Measurements from ENCODE around the gene CNNM4.
"Not testable (repeated sequence)": the region's sequence is repeated elsewhere in the genome, so short reads cannot be mapped to it uniquely, and the experiment has no call there.

Gene CNNM4

DNA sequence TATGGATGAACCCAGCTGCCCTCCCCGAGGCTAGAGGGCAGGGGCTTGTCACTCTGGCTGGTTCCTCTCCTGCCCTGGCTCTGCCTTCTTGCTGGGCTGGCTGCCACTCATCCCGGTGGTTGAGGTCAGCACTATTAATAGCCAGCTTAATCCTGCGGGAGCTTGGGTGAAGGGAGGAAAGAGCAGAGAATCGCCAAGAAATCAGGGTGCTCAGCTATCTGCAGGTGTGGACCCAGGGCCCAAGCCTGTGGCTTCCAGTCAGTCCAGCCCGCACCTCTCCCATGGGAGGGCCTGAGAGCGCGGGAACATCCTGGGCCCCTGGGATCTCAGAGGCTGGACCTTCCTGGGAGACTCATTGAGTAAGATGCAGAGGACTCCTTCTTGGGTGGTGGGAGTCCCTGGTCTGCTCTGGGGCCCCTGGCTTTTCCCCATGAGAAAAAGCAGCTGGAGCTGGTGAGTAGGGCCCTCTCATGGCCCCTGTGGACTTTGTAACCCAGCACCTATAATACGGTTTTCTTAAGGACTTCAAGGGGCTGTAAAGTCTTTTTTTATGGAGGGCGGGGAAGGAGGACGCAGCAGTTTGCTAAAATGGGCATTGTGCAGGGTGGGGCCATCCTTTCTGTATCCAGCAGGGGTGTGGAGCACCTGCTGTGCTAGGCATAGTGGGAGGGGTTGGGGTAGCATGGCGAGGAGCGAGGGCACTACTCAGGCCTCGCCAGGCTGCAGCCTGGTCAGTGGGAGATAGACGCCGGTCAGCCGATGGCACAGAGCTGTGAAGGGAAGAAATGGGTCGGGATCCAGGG is 27.9 kb downstream of the CNNM4 start:
- FAIRE-seq = no peak
- DNase-seq (ENCODE audit: insufficient read length, low spot score) = peak; percentile 47

DNA sequence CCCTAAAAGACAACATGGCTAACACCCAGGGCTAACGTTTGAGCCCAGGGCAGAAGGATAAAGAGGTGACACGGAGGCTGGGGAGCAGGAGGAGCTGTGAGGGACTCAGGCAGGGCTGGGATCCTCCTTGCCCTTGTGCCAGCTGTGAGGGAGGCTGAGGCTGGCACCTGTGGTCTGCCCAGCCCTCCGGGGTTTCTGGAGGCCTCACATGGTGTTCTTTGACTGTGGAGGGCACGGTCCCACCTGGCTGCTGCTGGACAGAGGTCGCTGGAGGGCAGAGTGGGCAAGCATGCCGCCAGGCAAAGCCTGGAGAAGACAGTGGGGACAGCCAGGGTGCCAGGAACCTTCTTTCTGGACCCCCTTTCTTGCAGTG is 28.5 kb downstream of the CNNM4 start:
- no peak for DNase-seq (ENCODE audit: insufficient read length, low spot score)
- FAIRE-seq = no peak

DNA sequence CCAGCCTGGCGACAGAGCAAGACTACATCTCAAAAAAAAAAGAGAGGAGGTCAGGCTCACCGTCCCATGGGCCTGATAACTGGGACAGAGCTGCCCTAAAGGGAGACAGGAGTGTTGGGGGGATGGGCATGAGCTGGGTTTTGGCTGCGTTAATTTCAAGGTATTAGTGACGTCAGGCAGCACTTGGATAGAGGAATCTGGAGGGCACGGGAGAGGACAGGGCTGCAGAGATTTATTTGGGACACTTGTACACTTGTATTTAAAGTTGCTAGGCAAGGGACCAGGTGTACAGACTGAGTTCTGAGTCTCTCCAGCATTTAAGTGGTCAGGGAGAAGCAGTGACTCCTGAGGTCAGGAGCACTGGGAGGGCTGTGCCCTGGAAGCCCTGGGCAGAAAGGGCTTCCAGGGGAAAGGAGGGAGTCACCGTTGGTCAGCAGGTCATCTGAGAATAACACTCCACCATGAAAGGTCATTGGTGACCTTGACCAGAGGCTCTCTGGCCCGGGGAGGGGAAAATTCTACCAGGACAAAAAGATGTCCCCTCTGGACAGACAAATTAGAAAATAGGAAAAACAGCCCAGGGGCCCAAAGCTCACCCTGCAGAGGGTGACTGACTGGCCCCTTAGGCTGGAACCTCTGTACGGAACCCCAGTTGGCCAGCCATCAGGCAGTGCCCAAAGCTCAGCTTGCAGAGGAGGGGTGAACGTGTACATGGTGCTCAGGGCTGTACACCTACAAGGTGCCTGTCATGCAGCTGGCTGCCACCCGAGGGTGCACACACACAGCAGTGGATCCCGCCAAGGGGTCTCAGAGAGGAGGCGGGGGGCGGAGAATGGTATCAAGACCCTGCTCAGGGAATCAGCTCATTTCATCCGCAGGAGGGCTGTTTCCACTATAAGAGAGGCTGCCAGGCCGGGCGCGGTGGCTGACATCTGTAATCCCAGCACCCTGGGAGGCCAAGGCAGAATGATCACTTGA is 32.4 kb downstream of the CNNM4 start:
- FAIRE-seq (peak; percentile 82), DNase-seq (ENCODE audit: insufficient read length, low spot score) (no peak)

- DNase-seq (ENCODE audit: insufficient read length, low spot score) (no peak), FAIRE-seq (no peak)
Measured at GRCh38 chr2:96795076-96795475, 34.4 kb downstream of the CNNM4 start.

GRCh38 chr2:96796497-96796896 is 35.8 kb downstream of the CNNM4 start:
- FAIRE-seq; DNase-seq (ENCODE audit: insufficient read length, low spot score): not testable (repeated sequence)

DNA sequence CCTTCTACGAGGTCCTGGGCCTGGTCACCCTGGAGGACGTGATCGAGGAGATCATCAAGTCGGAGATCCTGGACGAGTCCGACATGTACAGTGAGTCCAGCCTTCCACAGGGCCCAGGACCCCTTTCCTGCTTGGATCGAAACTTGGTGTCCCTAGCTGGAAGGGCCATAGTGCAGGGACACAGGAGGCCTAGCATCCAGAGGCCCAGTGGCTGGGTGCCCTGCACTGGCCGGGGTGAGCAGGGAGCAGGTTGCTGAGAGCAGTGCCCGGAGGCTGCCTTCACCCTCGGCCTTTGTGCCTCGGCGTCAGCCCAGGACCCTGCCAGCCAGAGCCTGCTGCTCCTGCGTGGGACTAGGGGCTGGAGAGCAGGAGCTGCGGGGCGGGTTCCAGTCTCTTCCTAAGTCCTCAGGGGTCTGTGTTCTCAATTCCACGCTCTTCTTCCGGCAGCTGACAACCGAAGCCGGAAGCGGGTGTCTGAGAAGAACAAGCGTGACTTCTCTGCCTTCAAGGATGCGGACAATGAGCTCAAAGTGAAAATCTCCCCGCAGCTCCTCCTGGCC is 36.4 kb downstream of the CNNM4 start:
- no peak for FAIRE-seq
- DNase-seq (ENCODE audit: insufficient read length, low spot score) = no peak

GRCh38 chr2:96798733-96799622 is 38.3 kb downstream of the CNNM4 start:
- no peak for FAIRE-seq
- DNase-seq (ENCODE audit: insufficient read length, low spot score) = no peak

- no peak for FAIRE-seq
- DNase-seq (ENCODE audit: insufficient read length, low spot score) = no peak
Measured at GRCh38 chr2:96799623-96799935, 38.9 kb downstream of the CNNM4 start.

DNA sequence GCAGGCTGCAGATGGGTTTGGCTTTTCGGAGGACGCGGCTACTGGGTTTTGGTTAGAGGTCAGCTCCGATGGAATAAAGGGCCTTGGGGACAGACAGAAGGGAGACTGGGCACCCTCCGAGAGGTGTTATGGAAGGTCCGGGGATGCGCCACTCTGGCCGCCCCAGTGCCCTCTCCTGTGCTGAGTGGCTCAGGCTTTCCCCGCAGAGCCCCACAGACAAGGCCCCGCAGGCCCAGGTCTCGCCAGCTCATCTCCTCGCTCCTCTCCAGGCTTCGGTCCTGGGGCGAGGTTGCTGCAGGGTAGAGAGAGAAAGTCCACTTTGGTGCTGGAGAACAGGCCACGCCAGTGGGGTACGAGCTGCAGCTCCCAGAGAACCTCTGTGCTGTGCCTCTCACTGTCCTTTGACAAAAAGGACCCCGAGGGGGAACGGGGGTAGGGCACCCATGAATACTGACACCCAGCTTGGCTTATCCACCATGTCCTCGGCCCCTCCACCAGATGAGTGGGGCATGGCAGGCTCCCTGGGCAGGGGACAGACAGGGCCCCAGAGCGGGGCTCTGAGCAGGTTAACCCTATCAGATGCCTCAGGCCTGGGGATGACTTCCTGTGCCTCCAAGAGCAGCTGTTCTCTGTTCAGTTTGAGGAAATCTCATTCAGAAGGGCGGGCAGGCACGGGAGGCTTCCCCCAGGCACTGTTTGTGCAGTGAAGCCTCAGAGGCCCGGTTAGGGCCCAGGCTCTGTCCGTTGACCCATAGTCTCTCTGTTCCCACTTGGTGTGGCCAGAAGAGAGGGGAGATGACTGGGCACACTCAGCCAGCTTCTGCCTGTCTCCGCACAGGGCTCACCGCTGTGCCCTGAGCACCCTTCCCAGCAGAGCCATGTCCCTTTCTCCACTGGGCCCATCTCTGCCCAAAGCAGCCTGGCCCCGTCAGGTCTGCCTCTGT is 39.6 kb downstream of the CNNM4 start:
- FAIRE-seq = peak; percentile 26

GRCh38 chr2:96801005-96801785 is 40.5 kb downstream of the CNNM4 start:
- peak; percentile 94 for DNase-seq (ENCODE audit: insufficient read length, low spot score)
- peak; percentile 99 for FAIRE-seq

More for the DNA sequence above, 39.6 kb downstream of the CNNM4 start:
- DNase-seq (ENCODE audit: insufficient read length, low spot score) = no peak

DNA sequence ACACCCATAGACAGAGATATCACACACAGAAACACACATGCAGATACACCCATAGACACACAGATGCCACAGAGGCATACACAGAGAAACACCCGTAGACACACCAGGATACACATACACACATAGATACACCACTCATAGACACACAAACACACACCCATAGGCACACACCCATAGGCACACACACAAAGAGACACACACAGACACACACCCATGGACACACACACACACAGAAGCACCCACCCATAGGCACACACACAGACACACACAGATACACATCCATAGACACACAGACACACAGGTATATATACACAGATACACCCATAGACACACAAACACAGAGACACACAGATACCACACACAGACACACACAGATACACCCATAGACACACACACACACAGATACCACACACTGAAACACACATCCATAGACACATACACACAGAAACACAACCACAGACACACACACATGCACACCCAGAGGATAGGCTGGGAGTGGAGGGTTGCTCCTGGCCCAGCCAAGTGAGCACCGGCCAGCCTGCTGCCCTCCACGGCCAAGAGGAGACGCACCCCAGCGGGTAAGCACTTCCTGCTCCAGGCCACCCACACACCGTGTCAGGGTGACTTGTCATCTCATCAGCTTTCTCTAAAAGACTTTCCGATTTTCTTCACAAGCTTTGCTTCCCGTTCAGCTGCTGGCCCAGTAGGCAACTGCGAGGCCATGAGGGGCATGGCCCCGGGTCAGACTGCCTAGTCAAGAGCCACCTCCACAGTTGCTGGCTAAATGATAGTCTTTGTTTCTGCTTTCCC is 41.3 kb downstream of the CNNM4 start:
- no peak for DNase-seq (ENCODE audit: insufficient read length, low spot score)
- no peak for FAIRE-seq

DNA sequence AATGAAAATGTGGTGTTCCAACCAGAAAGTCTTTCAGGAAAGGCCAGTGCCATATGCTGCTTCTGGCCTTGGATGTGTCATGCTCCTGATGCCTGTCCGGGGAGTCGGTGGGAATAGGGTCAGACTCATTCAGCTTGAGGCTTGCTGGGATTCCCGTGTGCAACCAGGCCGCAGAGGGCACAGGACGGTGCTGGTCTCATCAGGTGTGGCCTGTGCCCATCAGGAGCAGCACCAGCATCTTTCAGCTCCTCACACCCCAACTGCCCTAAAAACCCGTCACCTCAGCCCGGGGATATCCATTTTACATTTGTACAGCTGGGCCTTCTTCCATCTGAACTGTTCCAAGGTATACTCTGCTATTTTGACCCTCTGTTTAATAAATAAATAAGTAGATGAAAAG is 42.0 kb downstream of the CNNM4 start:
- DNase-seq (ENCODE audit: insufficient read length, low spot score) (no peak), FAIRE-seq (no peak)

DNA sequence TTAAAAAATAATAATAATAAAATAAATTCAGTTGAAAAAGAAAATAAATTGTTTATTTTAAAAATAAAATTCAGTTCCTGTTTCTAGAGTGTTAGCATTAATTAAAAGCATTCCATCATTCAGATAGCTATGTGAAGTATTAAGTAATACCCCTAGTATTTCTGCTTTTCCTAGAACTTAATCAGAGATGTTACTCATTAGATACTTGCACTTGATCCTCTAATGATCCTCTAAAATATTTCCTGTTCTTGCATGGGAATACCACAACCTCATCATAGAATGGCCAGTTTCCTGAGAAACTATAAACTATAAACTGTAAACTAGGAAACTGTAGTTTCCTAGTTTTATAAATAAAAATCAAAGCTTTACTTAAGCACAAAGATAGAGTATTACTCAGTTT is 44.3 kb downstream of the CNNM4 start:
- DNase-seq (ENCODE audit: insufficient read length, low spot score) (no peak), FAIRE-seq (no peak)

DNA sequence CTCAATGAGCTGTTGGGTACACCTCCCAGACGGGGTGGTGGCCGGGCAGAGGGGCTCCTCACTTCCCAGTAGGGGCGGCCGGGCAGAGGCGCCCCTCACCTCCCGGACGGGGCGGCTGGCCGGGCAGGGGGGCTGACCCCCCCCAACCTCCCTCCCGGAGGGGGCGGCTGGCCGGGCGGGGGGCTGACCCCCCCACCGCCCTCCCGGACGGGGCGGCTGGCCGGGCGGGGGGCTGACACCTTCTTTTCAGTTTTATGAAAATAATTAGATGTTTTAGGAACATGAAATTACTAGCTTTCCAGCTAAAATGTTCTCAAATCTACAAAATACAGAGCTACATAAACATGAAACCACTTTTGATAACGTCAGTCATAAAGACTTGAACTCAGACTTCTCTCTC is 45.2 kb downstream of the CNNM4 start:
- FAIRE-seq; DNase-seq (ENCODE audit: insufficient read length, low spot score): not testable (repeated sequence)

- DNase-seq (ENCODE audit: insufficient read length, low spot score) (no peak), FAIRE-seq (no peak)
Measured at GRCh38 chr2:96806468-96807126, 45.9 kb downstream of the CNNM4 start.

DNA sequence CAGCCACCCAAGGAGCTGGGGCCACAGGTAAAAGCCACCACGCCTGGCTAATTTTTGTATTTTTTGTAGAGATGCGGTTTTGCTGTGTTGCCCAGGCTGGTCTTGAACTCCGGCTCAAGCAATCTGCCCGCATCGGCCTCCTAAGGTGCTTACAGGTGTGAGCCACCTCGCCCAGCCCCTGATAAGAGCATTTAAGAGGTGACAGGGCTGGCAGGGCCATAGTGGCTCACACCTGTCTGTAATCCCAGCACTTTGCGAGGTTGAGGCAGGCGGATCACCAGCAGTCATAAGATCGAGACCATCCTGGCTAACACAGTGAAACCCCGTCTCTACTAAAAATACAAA is 46.4 kb downstream of the CNNM4 start:
- FAIRE-seq (no peak), DNase-seq (ENCODE audit: insufficient read length, low spot score) (no peak)

DNA sequence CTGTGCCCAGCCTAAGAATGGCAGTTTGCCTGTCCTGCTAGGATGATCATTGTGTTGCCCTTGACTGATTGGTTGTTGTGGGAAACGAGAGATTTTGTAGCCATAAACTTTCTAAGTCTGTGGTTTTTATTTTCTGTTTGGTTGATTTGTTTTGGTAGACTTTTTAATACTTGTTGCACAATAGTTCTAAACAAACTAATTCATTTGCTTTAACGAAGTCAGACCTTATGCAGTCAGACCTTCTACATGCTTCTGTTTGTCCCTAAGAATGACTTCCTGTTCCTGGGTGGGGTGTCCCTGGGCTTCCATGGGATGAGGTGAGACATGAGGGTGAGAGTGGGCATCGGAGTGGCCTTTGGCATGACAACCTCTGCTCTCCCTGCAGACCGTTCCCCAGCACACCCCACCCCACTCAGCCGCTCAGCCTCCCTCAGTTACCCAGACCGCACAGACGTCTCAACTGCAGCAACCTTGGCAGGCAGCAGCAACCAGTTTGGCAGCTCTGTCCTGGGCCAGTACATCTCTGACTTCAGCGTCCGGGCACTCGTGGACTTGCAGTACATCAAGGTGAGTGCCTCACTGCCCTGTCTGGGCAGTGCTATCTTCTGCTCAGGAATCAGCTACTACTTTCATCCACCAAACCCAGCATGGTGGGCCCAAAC is 47.6 kb downstream of the CNNM4 start:
- FAIRE-seq = no peak
- DNase-seq (ENCODE audit: insufficient read length, low spot score) = no peak

All from HTR-8/SVneo (cell line).